Ovary (tissue), 9 donors: ENCODE results near the gene BMS1. TPM values are rescaled to one million over a fixed set of nuclear protein-coding genes. Genes with fewer than 3 reads are reported as not detected.

ENCODE experiments used
- DNase-seq, 5 donors: peaks; one replicate each; pipeline ENCODE4 v3.0.0-alpha.2; 2019 to 2020
- H3K27ac ChIP-seq, 2 donors: fragments of 200-600 bp; one replicate each; pipeline versions ENCODE4 v1.5.1 to v1.8.0; 2019 to 2022
- H3K27me3 ChIP-seq: fragments of 200-600 bp; one replicate; pipeline ENCODE4 v1.8.0; 2022
- H3K36me3 ChIP-seq: fragments of 200-600 bp; sonication (generic); one replicate; pipeline ENCODE4 v1.5.1; 2019
- H3K4me1 ChIP-seq: one replicate; pipeline ENCODE4 v1.8.1; 2013; ENCODE audit warnings: mild to moderate bottlenecking, moderate library complexity; ENCODE audit not compliant: insufficient read depth
- H3K4me3 ChIP-seq: fragments of 200-600 bp; sonication (generic); one replicate; pipeline ENCODE4 v1.5.1; 2017
- H3K9me3 ChIP-seq, 2 donors: fragments of 200-600 bp in 1 of 2; sonication (generic) in 1 of 2; one replicate each; pipeline versions ENCODE4 v1.5.1 to v1.8.1; 2013 to 2019; ENCODE audit warnings: mild to moderate bottlenecking in 1 of 2, moderate library complexity in 1 of 2
- CTCF ChIP-seq, 3 donors: fragments of 450-650 bp in 2 of 3; fragments of 200-600 bp in 1 of 3; IDR thresholded peaks; one replicate each; pipeline versions ENCODE4 v1.5.1 to v1.8.0; 2016 to 2022; ENCODE audit warnings: antibody characterized with exemption in 3 of 3, mild to moderate bottlenecking in 1 of 3
- EP300 ChIP-seq: sonication (generic); formaldehyde crosslinking; IDR thresholded peaks from one replicate; pipeline ENCODE4 v1.6.1; 2017; ENCODE audit warnings: antibody characterized with exemption
- POLR2A ChIP-seq: fragments of 450-650 bp; IDR thresholded peaks from one replicate; pipeline ENCODE4 v1.6.1; 2017; ENCODE audit warnings: antibody characterized with exemption, mild to moderate bottlenecking, moderate library complexity
- WGBS, 3 donors: extraction: QIAGEN DNeasy Blood & Tissue Kit in 1 of 3; methylation state at CpG; one replicate each; pipeline versions ENCODE4 v1.1.5 to v1.1.7; 2013 to 2017; 5-methylcytosine and 5-hydroxymethylcytosine counted together
- intact Hi-C, 4 donors: fragments of 100-400 bp; cut with DNase I; formaldehyde crosslinking; loops; one replicate each; pipeline versions ENCODE4 v1.11.0 to v1.15.1; 2022 to 2023
- polyA plus RNA-seq, 2 donors: library from polyadenylated mRNA; stranded (reverse); fragments of 200-250 nt in 1 of 2; fragments of 350-450 nt in 1 of 2; fragmentation: Illumina TruSeq in 1 of 2; extraction: RNeasy Lipid Tissue Mini Kit (QIAGEN cat#74804) in 1 of 2; gene quantifications; one replicate each; pipeline ENCODE4 v1.2.3, GENCODE V29; 2013 to 2014
- total RNA-seq, 7 donors: library from RNA; depleted of rRNA in 2 of 7; stranded (reverse); fragments of >200 nt in 2 of 7; fragmentation: NEBNext Ultra II Directional in 3 of 7; extraction: Animal tissue kit (Norgen Biotek cat#: 25700) in 3 of 7; gene quantifications; one replicate each; pipeline versions ENCODE4 v1.1.0 to v1.2.4, GENCODE V29; 2016 to 2023
- donor health status: DM: no; HTN: no; CAD: no; lungs with moderate emphysema.
- donor health status: DM: no; HTN: no; CAD: no.
- donor health status: Bipolar disorder and iron deficiency.
- donor health status: DM: yes; HTN: yes; CAD: no.
- donor health status: DM: no; HTN: no; CAD: no.
- donor health status: DM: yes; HTN: yes; CAD: no.

BMS1 gene
- total and polyA plus RNA-seq, 9 donors: 8.4 to 16.0 (median 13.3) TPM

GRCh38 chr10:42783181-42783549 lies 570 bp downstream of the BMS1 start:
- Histone ChIP-seq H3K36me3 (no peaks in the 10 kb centered on the region), H3K9me3 (no peaks in the 10 kb centered on the region), H3K4me1 (peaks cover 6% of the 10 kb centered on the region), H3K27me3 (no peaks in the 10 kb centered on the region), H3K27ac (peak overlapping the region in 1 of 2 donors; percentile 14), H3K4me3 (peak overlapping the region; percentile 92)
- WGBS, 3 donors: 0 to 3% (median 0%) methylated on average over 11 of the region's 11 CpGs
- peak in 1 of 5 donors; percentile 21 for DNase-seq
- TF ChIP-seq CTCF (IDR thresholded peaks at IDR 0.05): no peak
- TF ChIP-seq EP300: no peak
- TF ChIP-seq POLR2A: no peak
- intact Hi-C loops: loop anchor here in 1 of 4 donors (5.0 kb wide), 1 partner anchor 654 kb away; the partner anchor contains the start of gene ZNF487

- no peak for DNase-seq
- peaks cover 6% of the 10 kb centered on the region for H3K4me1 ChIP-seq
- H3K4me3 ChIP-seq: no peak overlapping the region
- no peaks in the 10 kb centered on the region for H3K27me3 ChIP-seq
- TF ChIP-seq EP300: no peak
- TF ChIP-seq POLR2A: no peak
- no peak for TF ChIP-seq CTCF (IDR thresholded peaks at IDR 0.05)
- no peak overlapping the region for H3K27ac ChIP-seq
- intact Hi-C loops: no loop called here
- WGBS, 3 donors: 89 to 91% (median 89%) methylated on average over 6 of the region's 6 CpGs
- H3K36me3 ChIP-seq: no peaks in the 10 kb centered on the region
- no peaks in the 10 kb centered on the region for H3K9me3 ChIP-seq
These were observed 3.2 kb downstream of the BMS1 start for GRCh38 chr10:42785759-42786158.

- no peak for DNase-seq
- 83 to 89% (median 84%) methylated on average over 3 of the region's 3 CpGs for WGBS, 3 donors
- H3K27ac ChIP-seq: no peak overlapping the region
- TF ChIP-seq CTCF (IDR thresholded peaks at IDR 0.05) (no peak), POLR2A (no peak), EP300 (no peak)
- H3K9me3 ChIP-seq: no peaks in the 10 kb centered on the region
- H3K4me1 ChIP-seq: no peaks in the 10 kb centered on the region
- H3K4me3 ChIP-seq: no peak overlapping the region
- H3K36me3 ChIP-seq: no peaks in the 10 kb centered on the region
- H3K27me3 ChIP-seq: no peaks in the 10 kb centered on the region
- intact Hi-C loops: no loop called here
These were observed 8.2 kb downstream of the BMS1 start for GRCh38 chr10:42790835-42791234.

GRCh38 chr10:42795701-42796100 lies 13.1 kb downstream of the BMS1 start:
- Histone ChIP-seq H3K4me1 (no peaks in the 10 kb centered on the region), H3K4me3 (no peak overlapping the region), H3K36me3 (no peaks in the 10 kb centered on the region), H3K27me3 (no peaks in the 10 kb centered on the region), H3K27ac (no peak overlapping the region), H3K9me3 (no peaks in the 10 kb centered on the region)
- TF ChIP-seq POLR2A (no peak), EP300 (no peak), CTCF (IDR thresholded peaks at IDR 0.05) (no peak)
- DNase-seq: no peak
- intact Hi-C loops: no loop called here
- WGBS, 3 donors: 80 to 87% (median 82%) methylated on average over 2 of the region's 2 CpGs

- H3K36me3 ChIP-seq: no peaks in the 10 kb centered on the region
- no peaks in the 10 kb centered on the region for H3K4me1 ChIP-seq
- TF ChIP-seq POLR2A (no peak), CTCF (IDR thresholded peaks at IDR 0.05) (no peak), EP300 (no peak)
- H3K27ac ChIP-seq: no peak overlapping the region
- no peak for DNase-seq
- no peaks in the 10 kb centered on the region for H3K9me3 ChIP-seq
- H3K27me3 ChIP-seq: no peaks in the 10 kb centered on the region
- H3K4me3 ChIP-seq: no peak overlapping the region
- intact Hi-C loops: no loop called here
These were observed 18.5 kb downstream of the BMS1 start for GRCh38 chr10:42801135-42801534.
